Mucosa of descending colon (tissue), 3 donors: Measurements from ENCODE around the gene PDE9A. TPM values are rescaled to one million over a fixed set of nuclear protein-coding genes. Genes with fewer than 3 reads are reported as not detected.
A peak's percentile ranks its signal among the peaks of the same experiment; 100 is the strongest.
"Not testable (repeated sequence)": the region's sequence is repeated elsewhere in the genome, so short reads cannot be mapped to it uniquely, and the experiment has no call there.

ENCODE experiments used
- ATAC-seq: fragments of 200-7000 bp; cut with Tn5 transposase; one replicate; pipeline ENCODE4 v1.9.1; 2020; ENCODE audit warnings: mild to moderate bottlenecking, moderate library complexity
- DNase-seq, 3 donors: peaks; one replicate each; pipeline ENCODE4 v3.0.0-alpha.2; 2020
- H3K36me3 ChIP-seq: fragments of 200-600 bp; one replicate; pipeline ENCODE4 v1.8.0; 2021; ENCODE audit warnings: low read depth, mild to moderate bottlenecking
- H3K4me1 ChIP-seq: fragments of 200-600 bp; one replicate; pipeline ENCODE4 v1.8.0; 2021; ENCODE audit warnings: low read depth, mild to moderate bottlenecking
- H3K4me3 ChIP-seq: fragments of 200-600 bp; one replicate; pipeline ENCODE4 v1.8.0; 2021; ENCODE audit warnings: mild to moderate bottlenecking
- H3K9me3 ChIP-seq: fragments of 200-600 bp; one replicate; pipeline ENCODE4 v1.8.0; 2021; ENCODE audit warnings: mild to moderate bottlenecking
- CTCF ChIP-seq: fragments of 200-600 bp; IDR thresholded peaks from one replicate; pipeline ENCODE4 v1.8.0; 2022; ENCODE audit warnings: antibody characterized with exemption, mild to moderate bottlenecking
- intact Hi-C, 2 donors: fragments of 100-400 bp; cut with DNase I in 1 of 2; cut with micrococcal nuclease in 1 of 2; formaldehyde crosslinking; loops; one replicate each; pipeline versions ENCODE4 v1.11.0 to v1.11.1; 2022; cut with DNase I, micrococcal nuclease
- total RNA-seq, 3 donors: library from RNA; stranded (reverse); fragmentation: NEBNext Ultra II Directional in 2 of 3; extraction: Animal tissue kit (Norgen Biotek cat#: 25700) in 2 of 3; gene quantifications; one replicate each; pipeline versions ENCODE4 v1.2.1 to v1.2.4, GENCODE V29; 2021 to 2023
- donor health status: DM: no; HTN: no; CAD: no; lungs with moderate emphysema.
- donor health status: DM: no; HTN: no; CAD: no.
- donor health status: DM: no; HTN: yes; CAD: no.

Gene PDE9A
- total RNA-seq, 3 donors from 2014 or later, result 98.4 to 200 (median 167) TPM

DNA sequence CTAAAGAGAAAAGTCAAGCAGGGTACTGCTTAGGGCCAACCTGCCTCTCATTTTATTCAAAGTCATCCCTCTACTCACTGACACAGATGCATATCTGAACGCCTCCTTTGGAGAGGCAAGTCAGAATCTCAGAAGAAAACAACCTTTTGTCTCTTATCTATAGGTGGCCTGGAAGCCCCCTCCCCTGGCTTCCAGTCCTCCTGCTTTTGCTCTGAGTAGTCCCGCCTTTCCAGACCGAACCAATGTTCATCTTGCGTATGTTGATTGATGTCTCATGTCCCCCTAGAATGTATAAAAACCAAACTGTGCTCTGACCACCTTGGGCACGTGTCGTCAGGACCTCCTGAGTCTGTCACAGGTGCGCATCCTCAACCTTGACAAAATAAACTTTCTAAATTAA lies 144.1 kb downstream of the PDE9A start:
- intact Hi-C loops, result no loop called here
- DNase-seq (no peak), ATAC-seq (no peak)
- Histone ChIP-seq H3K4me3 (no peak overlapping the region), H3K9me3 (no peaks in the 10 kb centered on the region), H3K36me3 (no peaks in the 10 kb centered on the region), H3K4me1 (no peaks in the 10 kb centered on the region)
- no peak for TF ChIP-seq CTCF

DNA sequence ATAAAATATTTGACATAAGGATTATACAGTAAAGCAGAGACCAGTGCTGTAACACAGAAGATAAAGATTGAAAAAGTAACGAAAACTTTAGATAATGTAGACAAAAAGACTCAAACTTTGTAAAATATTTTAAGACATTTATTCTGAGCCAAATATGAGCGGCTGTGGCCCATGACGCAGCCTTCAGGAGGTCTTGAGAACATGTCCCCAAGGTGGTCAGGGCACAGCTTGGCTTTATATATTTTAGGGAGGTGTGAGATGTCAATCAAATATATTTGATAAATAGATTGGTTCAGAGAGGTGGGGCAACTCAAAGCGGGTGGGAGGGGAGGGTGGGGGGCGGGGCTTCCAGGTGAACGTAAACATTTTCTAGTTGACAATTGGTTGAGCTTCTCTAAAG lies 144.7 kb downstream of the PDE9A start:
- intact Hi-C loops, result no loop called here
- H3K9me3 ChIP-seq, result no peaks in the 10 kb centered on the region
- TF ChIP-seq CTCF, result no peak
- ATAC-seq (no peak), DNase-seq (no peak)
- H3K4me1 ChIP-seq, result no peaks in the 10 kb centered on the region
- no peaks in the 10 kb centered on the region for H3K36me3 ChIP-seq
- H3K4me3 ChIP-seq, result no peak overlapping the region

GRCh38 chr21:42799516-42799915 lies 146.1 kb downstream of the PDE9A start:
- no peaks in the 10 kb centered on the region for H3K9me3 ChIP-seq
- H3K4me1 ChIP-seq, result no peaks in the 10 kb centered on the region
- ATAC-seq (peak; percentile 79), DNase-seq (no peak)
- no peak overlapping the region for H3K4me3 ChIP-seq
- intact Hi-C loops, result no loop called here
- no peak for TF ChIP-seq CTCF
- H3K36me3 ChIP-seq, result no peaks in the 10 kb centered on the region

DNA sequence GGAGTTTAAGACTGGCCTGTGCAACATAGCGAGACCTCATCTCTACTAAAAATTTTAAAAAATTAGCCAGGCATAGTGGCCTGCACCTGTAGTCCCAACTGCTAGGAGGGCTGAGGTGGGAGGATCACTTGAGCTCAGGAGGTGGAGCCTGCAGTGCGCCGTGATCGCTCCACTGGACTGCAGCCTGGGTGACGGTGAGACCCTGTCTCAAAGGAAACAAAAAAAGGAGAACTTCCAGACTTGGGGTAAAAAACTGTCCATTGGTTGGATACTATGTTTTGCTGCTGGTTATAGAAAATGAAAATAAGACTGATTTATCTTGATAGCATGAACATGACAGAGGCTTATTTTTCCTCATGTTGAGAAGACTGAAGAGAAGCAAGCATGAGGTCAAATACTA lies 146.5 kb downstream of the PDE9A start:
- no peaks in the 10 kb centered on the region for H3K36me3 ChIP-seq
- TF ChIP-seq CTCF, result no peak
- no peak for DNase-seq
- H3K4me3 ChIP-seq, result no peak overlapping the region
- H3K9me3 ChIP-seq, result no peaks in the 10 kb centered on the region
- ATAC-seq, result peak; percentile 55
- H3K4me1 ChIP-seq, result no peaks in the 10 kb centered on the region
- intact Hi-C loops, result no loop called here

- H3K36me3 ChIP-seq, ATAC-seq, H3K4me1 ChIP-seq, intact Hi-C loops, H3K9me3 ChIP-seq, H3K4me3 ChIP-seq, DNase-seq: not testable (repeated sequence)
Observed at GRCh38 chr21:42801616-42802015, 148.2 kb downstream of the PDE9A start.

- Histone ChIP-seq H3K9me3 (no peaks in the 10 kb centered on the region), H3K4me1 (no peaks in the 10 kb centered on the region), H3K36me3 (no peaks in the 10 kb centered on the region), H3K4me3 (no peak overlapping the region)
- intact Hi-C loops, result no loop called here
- TF ChIP-seq CTCF, result no peak
- no peak for ATAC-seq
- DNase-seq, result no peak
Observed at GRCh38 chr21:42806509-42807140, 153.2 kb downstream of the PDE9A start.

- DNase-seq, ATAC-seq, H3K9me3 ChIP-seq, H3K36me3 ChIP-seq, H3K4me1 ChIP-seq, H3K4me3 ChIP-seq, intact Hi-C loops: not testable (repeated sequence)
Observed at GRCh38 chr21:42807293-42807895, 154.0 kb downstream of the PDE9A start.
